ENCODE data around the gene NDUFV1. TPM values are rescaled to one million over a fixed set of nuclear protein-coding genes. Genes with fewer than 3 reads are reported as not detected.

The NDUFV1 gene
- total and polyA plus RNA-seq, 4 donors, result 83.6 to 172 (median 163) TPM

DNA sequence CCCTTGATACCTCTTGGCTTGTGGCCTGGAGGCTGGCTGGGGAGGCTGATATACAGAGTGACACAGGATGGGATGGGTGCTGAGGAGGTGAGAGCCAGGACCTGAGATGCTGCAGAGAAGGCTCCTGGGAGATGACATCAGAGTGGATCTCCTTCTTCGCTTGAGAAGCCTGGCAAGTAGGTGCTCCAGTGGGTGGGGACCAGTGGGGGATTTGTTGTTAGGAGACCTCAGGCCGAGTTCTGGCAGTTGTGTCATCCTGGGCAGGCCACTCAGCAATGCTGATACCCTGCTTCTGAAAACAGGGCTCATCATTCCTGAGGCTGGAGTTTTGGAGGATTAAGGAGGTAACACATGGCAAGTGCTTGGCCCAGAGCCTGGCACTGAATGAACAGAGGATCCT lies 1.9 kb upstream of the NDUFV1 start:
- Histone ChIP-seq H3K36me3 (ENCODE audit: control insufficient read depth in 4 of 4, insufficient read depth in 3 of 4, low read depth in 1 of 4, low read length in 3 of 4) (peaks cover 0 to 10% (median 4%) of the 10 kb centered on the region in 4 donors), H3K4me1 (ENCODE audit: control insufficient read depth in 4 of 4, insufficient read depth in 4 of 4, low read length in 3 of 4) (peaks cover 10 to 24% (median 17%) of the 10 kb centered on the region in 4 donors)

More for the DNA sequence above, 1.9 kb upstream of the NDUFV1 start:
- WGBS, result 91% methylated on average over 2 of the region's 2 CpGs
- no peak for DNase-seq (ENCODE audit: low spot score)
- Histone ChIP-seq H3K4me3 (ENCODE audit: low read depth in 1 of 3, low read length in 3 of 3) (no peak overlapping the region), H3K27ac (ENCODE audit: low read depth in 1 of 2, low read length in 2 of 2) (no peak overlapping the region), H3K9me3 (ENCODE audit: control insufficient read depth in 4 of 4, low read length in 3 of 4) (no peaks in the 10 kb centered on the region), H3K27me3 (ENCODE audit: control insufficient read depth in 4 of 4, insufficient read depth in 4 of 4, low read length in 3 of 4) (no peaks in the 10 kb centered on the region), H3K9ac (ENCODE audit: low read depth in 1 of 2, low read length in 2 of 2) (no peak overlapping the region)
- TF ChIP-seq, protein P1, sequence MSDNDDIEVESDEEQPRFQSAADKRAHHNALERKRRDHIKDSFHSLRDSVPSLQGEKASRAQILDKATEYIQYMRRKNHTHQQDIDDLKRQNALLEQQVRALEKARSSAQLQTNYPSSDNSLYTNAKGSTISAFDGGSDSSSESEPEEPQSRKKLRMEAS (IDR thresholded peaks at IDR 0.05), result no peak
- TF ChIP-seq HNF4G (IDR thresholded peaks at IDR 0.05) (no peak), GABPA (IDR thresholded peaks at IDR 0.05 in 1 of 2, conservative IDR thresholded peaks at IDR 0.05 in 1 of 2) (no peak), JUND (IDR thresholded peaks at IDR 0.05) (no peak), RAD21 (IDR thresholded peaks at IDR 0.05) (no peak), HNF4A (conservative IDR thresholded peaks at IDR 0.05) (no peak), YY1 (IDR thresholded peaks at IDR 0.05) (no peak), SP1 (IDR thresholded peaks at IDR 0.05) (no peak), FOXA1 (IDR thresholded peaks at IDR 0.05) (no peak), FOXA2 (IDR thresholded peaks at IDR 0.05) (no peak), TAF1 (conservative IDR thresholded peaks at IDR 0.05) (no peak), EGR1 (IDR thresholded peaks at IDR 0.05; ENCODE audit: low read depth in 2 of 2) (no peak)
- TF ChIP-seq, protein P2, sequence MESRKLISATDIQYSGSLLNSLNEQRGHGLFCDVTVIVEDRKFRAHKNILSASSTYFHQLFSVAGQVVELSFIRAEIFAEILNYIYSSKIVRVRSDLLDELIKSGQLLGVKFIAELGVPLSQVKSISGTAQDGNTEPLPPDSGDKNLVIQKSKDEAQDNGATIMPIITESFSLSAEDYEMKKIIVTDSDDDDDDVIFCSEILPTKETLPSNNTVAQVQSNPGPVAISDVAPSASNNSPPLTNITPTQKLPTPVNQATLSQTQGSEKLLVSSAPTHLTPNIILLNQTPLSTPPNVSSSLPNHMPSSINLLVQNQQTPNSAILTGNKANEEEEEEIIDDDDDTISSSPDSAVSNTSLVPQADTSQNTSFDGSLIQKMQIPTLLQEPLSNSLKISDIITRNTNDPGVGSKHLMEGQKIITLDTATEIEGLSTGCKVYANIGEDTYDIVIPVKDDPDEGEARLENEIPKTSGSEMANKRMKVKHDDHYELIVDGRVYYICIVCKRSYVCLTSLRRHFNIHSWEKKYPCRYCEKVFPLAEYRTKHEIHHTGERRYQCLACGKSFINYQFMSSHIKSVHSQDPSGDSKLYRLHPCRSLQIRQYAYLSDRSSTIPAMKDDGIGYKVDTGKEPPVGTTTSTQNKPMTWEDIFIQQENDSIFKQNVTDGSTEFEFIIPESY (IDR thresholded peaks at IDR 0.05), result no peak
- TF ChIP-seq, protein P3, sequence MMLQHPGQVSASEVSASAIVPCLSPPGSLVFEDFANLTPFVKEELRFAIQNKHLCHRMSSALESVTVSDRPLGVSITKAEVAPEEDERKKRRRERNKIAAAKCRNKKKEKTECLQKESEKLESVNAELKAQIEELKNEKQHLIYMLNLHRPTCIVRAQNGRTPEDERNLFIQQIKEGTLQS (IDR thresholded peaks at IDR 0.05), result no peak
- TF ChIP-seq, protein P4, sequence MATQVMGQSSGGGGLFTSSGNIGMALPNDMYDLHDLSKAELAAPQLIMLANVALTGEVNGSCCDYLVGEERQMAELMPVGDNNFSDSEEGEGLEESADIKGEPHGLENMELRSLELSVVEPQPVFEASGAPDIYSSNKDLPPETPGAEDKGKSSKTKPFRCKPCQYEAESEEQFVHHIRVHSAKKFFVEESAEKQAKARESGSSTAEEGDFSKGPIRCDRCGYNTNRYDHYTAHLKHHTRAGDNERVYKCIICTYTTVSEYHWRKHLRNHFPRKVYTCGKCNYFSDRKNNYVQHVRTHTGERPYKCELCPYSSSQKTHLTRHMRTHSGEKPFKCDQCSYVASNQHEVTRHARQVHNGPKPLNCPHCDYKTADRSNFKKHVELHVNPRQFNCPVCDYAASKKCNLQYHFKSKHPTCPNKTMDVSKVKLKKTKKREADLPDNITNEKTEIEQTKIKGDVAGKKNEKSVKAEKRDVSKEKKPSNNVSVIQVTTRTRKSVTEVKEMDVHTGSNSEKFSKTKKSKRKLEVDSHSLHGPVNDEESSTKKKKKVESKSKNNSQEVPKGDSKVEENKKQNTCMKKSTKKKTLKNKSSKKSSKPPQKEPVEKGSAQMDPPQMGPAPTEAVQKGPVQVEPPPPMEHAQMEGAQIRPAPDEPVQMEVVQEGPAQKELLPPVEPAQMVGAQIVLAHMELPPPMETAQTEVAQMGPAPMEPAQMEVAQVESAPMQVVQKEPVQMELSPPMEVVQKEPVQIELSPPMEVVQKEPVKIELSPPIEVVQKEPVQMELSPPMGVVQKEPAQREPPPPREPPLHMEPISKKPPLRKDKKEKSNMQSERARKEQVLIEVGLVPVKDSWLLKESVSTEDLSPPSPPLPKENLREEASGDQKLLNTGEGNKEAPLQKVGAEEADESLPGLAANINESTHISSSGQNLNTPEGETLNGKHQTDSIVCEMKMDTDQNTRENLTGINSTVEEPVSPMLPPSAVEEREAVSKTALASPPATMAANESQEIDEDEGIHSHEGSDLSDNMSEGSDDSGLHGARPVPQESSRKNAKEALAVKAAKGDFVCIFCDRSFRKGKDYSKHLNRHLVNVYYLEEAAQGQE (IDR thresholded peaks at IDR 0.05), result no peak
- TF ChIP-seq, protein P5, sequence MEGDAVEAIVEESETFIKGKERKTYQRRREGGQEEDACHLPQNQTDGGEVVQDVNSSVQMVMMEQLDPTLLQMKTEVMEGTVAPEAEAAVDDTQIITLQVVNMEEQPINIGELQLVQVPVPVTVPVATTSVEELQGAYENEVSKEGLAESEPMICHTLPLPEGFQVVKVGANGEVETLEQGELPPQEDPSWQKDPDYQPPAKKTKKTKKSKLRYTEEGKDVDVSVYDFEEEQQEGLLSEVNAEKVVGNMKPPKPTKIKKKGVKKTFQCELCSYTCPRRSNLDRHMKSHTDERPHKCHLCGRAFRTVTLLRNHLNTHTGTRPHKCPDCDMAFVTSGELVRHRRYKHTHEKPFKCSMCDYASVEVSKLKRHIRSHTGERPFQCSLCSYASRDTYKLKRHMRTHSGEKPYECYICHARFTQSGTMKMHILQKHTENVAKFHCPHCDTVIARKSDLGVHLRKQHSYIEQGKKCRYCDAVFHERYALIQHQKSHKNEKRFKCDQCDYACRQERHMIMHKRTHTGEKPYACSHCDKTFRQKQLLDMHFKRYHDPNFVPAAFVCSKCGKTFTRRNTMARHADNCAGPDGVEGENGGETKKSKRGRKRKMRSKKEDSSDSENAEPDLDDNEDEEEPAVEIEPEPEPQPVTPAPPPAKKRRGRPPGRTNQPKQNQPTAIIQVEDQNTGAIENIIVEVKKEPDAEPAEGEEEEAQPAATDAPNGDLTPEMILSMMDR (IDR thresholded peaks at IDR 0.05; ENCODE audit: low read depth, low read length, missing input control), result no peak

Data from liver (tissue), 9 donors.